Measurements from ENCODE around the gene RDH5.

DNA sequence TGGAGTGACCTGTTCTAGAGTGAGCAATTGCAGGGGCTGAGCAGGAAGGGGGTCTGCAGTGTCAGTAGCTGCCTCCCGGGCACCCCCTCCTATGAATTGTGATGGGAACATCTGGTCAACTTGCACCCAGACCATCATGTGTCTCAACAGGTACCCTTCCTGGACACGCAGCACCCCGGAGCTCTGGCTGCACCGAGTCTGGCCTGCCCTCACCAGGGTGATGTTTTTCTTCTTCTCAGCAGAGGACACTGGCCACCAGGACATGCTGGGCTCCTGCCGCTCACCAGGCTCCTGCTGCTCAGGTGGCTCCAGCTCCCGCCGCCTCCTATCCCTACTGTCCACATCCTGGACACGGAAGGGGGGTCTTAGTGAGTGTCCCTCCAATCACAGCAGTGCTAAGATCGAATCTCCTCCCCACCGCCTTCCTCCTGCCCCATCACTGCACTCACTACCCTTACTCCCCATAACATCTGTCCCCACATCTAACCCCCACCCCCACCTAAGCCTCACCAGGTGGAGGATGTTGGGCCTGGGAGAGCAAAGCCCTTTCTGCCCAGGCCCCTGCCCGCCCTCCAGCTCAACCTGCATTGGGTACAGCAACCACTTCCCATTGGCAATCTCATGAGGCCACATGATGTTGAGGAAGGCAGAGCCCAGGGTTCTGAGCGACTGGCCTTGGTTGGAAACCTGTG is 27.4 kb upstream of the RDH5 start:
- TF ChIP-seq, protein P1, sequence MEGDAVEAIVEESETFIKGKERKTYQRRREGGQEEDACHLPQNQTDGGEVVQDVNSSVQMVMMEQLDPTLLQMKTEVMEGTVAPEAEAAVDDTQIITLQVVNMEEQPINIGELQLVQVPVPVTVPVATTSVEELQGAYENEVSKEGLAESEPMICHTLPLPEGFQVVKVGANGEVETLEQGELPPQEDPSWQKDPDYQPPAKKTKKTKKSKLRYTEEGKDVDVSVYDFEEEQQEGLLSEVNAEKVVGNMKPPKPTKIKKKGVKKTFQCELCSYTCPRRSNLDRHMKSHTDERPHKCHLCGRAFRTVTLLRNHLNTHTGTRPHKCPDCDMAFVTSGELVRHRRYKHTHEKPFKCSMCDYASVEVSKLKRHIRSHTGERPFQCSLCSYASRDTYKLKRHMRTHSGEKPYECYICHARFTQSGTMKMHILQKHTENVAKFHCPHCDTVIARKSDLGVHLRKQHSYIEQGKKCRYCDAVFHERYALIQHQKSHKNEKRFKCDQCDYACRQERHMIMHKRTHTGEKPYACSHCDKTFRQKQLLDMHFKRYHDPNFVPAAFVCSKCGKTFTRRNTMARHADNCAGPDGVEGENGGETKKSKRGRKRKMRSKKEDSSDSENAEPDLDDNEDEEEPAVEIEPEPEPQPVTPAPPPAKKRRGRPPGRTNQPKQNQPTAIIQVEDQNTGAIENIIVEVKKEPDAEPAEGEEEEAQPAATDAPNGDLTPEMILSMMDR (conservative IDR thresholded peaks at IDR 0.05): no peak
- no peak for TF ChIP-seq ZFX (IDR thresholded peaks at IDR 0.05)

Measured in C4-2B (cell line).